HEK293T (cell line): ENCODE results near the gene TRIM44.

Experiments
- CTCF ChIA-PET: fragments of 350-600 bp; formaldehyde crosslinking; extraction: SDS; loops from one replicate; lab custom pipeline; 2021; ENCODE audit warnings: antibody characterized with exemption, inconsistent platforms; lab: Yijun Ruan, JAX
- POLR2A ChIA-PET: fragments of 350-600 bp; formaldehyde crosslinking; extraction: SDS; loops from one replicate; lab custom pipeline; 2020; ENCODE audit warnings: antibody characterized with exemption, inconsistent platforms; lab: Yijun Ruan, JAX
- DNase-seq: peaks from one replicate; pipeline ENCODE4 v3.0.0; 2012; ENCODE audit warnings: mixed read lengths; ENCODE audit errors: extremely low spot score
- ARNT ChIP-seq: fragments of 450-650 bp; IDR thresholded peaks from 2 replicates; pipeline ENCODE4 v1.6.1; 2017; ENCODE audit warnings: mild to moderate bottlenecking
- BHLHE40 ChIP-seq: fragments of 450-650 bp; IDR thresholded peaks from 2 replicates; pipeline ENCODE4 v1.6.1; 2016; ENCODE audit warnings: mild to moderate bottlenecking, moderate library complexity, borderline replicate concordance
- CTBP1 ChIP-seq: fragments of 450-650 bp; IDR thresholded peaks from 2 replicates; pipeline ENCODE4 v1.6.1; 2016; ENCODE audit warnings: borderline replicate concordance
- ELF4 ChIP-seq: fragments of 450-650 bp; IDR thresholded peaks from 2 replicates; pipeline ENCODE4 v1.6.1; 2017; ENCODE audit warnings: antibody characterized with exemption
- FOXA1 ChIP-seq: fragments of 450-650 bp; IDR thresholded peaks from 2 replicates; pipeline ENCODE4 v1.6.1; 2016; ENCODE audit warnings: mild to moderate bottlenecking
- FOXK2 ChIP-seq: fragments of 450-650 bp; IDR thresholded peaks from 2 replicates; pipeline ENCODE4 v1.6.1; 2016; ENCODE audit warnings: mild to moderate bottlenecking
- FOXM1 ChIP-seq: fragments of 450-650 bp; IDR thresholded peaks from 2 replicates; pipeline ENCODE4 v1.6.1; 2017; ENCODE audit warnings: mild to moderate bottlenecking, borderline replicate concordance
- HDGF ChIP-seq: fragments of 450-650 bp; IDR thresholded peaks from 2 replicates; pipeline ENCODE4 v1.6.1; 2017; ENCODE audit warnings: antibody characterized with exemption, borderline replicate concordance
- L3MBTL2 ChIP-seq: fragments of 450-650 bp; conservative IDR thresholded peaks from 2 replicates; pipeline ENCODE4 v1.6.1; 2016; ENCODE audit warnings: mild to moderate bottlenecking
- LEF1 ChIP-seq: fragments of 450-650 bp; IDR thresholded peaks from 2 replicates; pipeline ENCODE4 v1.6.1; 2017; ENCODE audit warnings: mild to moderate bottlenecking, borderline replicate concordance
- NFRKB ChIP-seq: fragments of 450-650 bp; IDR thresholded peaks from 2 replicates; pipeline ENCODE4 v1.6.1; 2016; ENCODE audit warnings: mild to moderate bottlenecking, moderate library complexity
- SP1 ChIP-seq: fragments of 450-650 bp; IDR thresholded peaks from 2 replicates; pipeline ENCODE4 v1.6.1; 2017
- SUZ12 ChIP-seq: fragments of 450-650 bp; IDR thresholded peaks from 2 replicates; pipeline ENCODE4 v1.6.1; 2016; ENCODE audit warnings: mild to moderate bottlenecking
- TARDBP ChIP-seq: fragments of 450-650 bp; IDR thresholded peaks from 2 replicates; pipeline ENCODE4 v1.6.1; 2016
- ZNF384 ChIP-seq: fragments of 450-650 bp; IDR thresholded peaks from 2 replicates; pipeline ENCODE4 v1.6.1; 2016
- TF ChIP-seq, protein P1 (sequence below): fragments of 450-650 bp; IDR thresholded peaks from 2 replicates; pipeline ENCODE4 v1.6.1; 2016

TRIM44 gene

GRCh38 chr11:35723913-35724312 is 61.3 kb downstream of the TRIM44 start:
- POLR2A ChIA-PET = no interaction called here
- no peak for TF ChIP-seq FOXA1
- TF ChIP-seq HDGF = no peak
- no peak for TF ChIP-seq ZNF384
- no peak for TF ChIP-seq ELF4
- no peak for TF ChIP-seq FOXM1
- TF ChIP-seq LEF1 = no peak
- no peak for TF ChIP-seq SUZ12
- TF ChIP-seq, protein P1, sequence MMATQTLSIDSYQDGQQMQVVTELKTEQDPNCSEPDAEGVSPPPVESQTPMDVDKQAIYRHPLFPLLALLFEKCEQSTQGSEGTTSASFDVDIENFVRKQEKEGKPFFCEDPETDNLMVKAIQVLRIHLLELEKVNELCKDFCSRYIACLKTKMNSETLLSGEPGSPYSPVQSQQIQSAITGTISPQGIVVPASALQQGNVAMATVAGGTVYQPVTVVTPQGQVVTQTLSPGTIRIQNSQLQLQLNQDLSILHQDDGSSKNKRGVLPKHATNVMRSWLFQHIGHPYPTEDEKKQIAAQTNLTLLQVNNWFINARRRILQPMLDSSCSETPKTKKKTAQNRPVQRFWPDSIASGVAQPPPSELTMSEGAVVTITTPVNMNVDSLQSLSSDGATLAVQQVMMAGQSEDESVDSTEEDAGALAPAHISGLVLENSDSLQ = no peak
- no peak for TF ChIP-seq CTBP1
- no peak for TF ChIP-seq BHLHE40
- no peak for TF ChIP-seq L3MBTL2
- no peak for TF ChIP-seq NFRKB
- TF ChIP-seq FOXK2 = no peak
- no peak for TF ChIP-seq TARDBP
- CTCF ChIA-PET = no interaction called here
- DNase-seq = no peak

GRCh38 chr11:35725885-35726284 is 63.3 kb downstream of the TRIM44 start:
- no peak for DNase-seq
- ChIA-PET POLR2A (no interaction called here), CTCF (no interaction called here)
- TF ChIP-seq SP1 = no peak
- TF ChIP-seq ZNF384 = no peak
- TF ChIP-seq NFRKB = no peak
- no peak for TF ChIP-seq BHLHE40
- TF ChIP-seq, protein P1 = no peak
- no peak for TF ChIP-seq FOXK2
- no peak for TF ChIP-seq SUZ12
- TF ChIP-seq ARNT = no peak
- no peak for TF ChIP-seq TARDBP
- TF ChIP-seq LEF1 = no peak

DNA sequence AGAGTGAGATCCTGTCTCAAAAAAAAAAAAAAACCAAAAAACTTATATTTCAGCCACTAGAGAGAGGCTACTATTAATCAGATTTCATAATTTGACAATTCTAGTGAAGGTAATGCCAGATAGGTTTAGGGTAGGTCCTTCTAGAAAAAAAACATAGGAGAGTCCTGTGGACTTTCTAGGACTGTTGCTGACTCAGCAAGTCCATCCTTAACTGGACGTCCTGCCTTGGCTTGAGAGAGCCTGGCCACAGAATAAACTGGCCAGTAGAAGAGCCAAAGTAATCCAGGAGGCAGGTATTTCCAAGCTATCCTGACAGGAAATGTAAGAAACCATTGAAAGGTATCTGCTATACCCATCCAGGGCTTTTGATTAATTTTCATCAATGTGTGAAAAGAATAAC is 64.6 kb downstream of the TRIM44 start:
- ChIA-PET POLR2A (no interaction called here), CTCF (no interaction called here)
- TF ChIP-seq BHLHE40 (no peak), SUZ12 (no peak), LEF1 (no peak), ARNT (no peak), NFRKB (no peak), SP1 (no peak), L3MBTL2 (no peak), FOXK2 (no peak), FOXA1 (no peak)
- DNase-seq = no peak

- TF ChIP-seq LEF1 = no peak
- no peak for TF ChIP-seq FOXK2
- no peak for TF ChIP-seq FOXM1
- POLR2A ChIA-PET = no interaction called here
- CTCF ChIA-PET = no interaction called here
- DNase-seq = no peak
Measured at GRCh38 chr11:35730254-35730653, 67.7 kb downstream of the TRIM44 start.

- TF ChIP-seq L3MBTL2 (no peak), ARNT (no peak), FOXM1 (no peak), LEF1 (no peak), HDGF (no peak), BHLHE40 (no peak), FOXK2 (no peak), SP1 (no peak), SUZ12 (no peak), CTBP1 (no peak), NFRKB (no peak)
- TF ChIP-seq, protein P1 = no peak
- no peak for DNase-seq
- ChIA-PET CTCF (no interaction called here), POLR2A (no interaction called here)
Measured at GRCh38 chr11:35734669-35735410, 72.3 kb downstream of the TRIM44 start.

DNA sequence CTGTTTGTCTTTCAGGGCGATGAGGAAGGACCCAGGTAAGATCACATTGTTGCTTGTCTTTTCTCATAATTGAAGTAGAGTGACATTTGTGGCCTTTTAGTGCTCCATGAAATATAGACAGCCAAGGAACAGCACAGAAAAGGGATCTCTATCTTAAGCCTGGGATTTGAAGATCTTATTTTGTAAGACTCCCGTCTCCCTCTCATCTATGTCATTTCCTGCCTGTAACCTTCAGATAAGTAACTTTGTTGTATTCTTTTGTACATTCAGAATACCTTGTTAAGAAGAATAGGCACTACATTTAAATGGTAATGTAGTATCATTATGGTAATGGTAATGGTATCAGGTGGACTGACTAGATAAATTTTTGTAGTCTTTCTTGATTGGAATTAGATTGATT is 72.8 kb downstream of the TRIM44 start:
- CTCF ChIA-PET = no interaction called here
- no peak for TF ChIP-seq FOXA1
- TF ChIP-seq CTBP1 = no peak
- TF ChIP-seq ZNF384 = no peak
- TF ChIP-seq NFRKB = no peak
- TF ChIP-seq HDGF = no peak
- no peak for TF ChIP-seq ARNT
- TF ChIP-seq FOXM1 = no peak
- no peak for TF ChIP-seq L3MBTL2
- POLR2A ChIA-PET = no interaction called here
- DNase-seq = no peak

DNA sequence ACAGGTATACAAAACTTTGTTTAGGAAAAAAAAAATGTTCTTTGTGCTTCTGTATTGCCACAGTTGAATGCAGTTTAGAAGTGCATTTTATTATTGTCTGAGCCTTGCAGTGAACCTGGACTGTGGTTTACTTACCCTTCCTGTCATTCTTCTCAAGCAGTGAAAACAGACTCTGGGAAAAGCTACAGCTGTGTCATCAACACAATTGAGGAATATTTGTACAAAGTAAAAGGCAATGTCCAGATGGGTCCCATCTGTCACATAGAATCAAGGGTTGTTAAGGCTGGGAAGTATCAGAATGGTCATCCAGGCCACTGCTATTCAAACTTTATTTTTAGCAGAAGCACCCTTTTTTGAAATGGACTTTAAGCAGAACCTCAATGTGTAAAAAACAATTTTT is 73.3 kb downstream of the TRIM44 start:
- CTCF ChIA-PET = no interaction called here
- TF ChIP-seq TARDBP = no peak
- TF ChIP-seq, protein P1 = no peak
- no peak for TF ChIP-seq BHLHE40
- no peak for TF ChIP-seq ARNT
- no peak for TF ChIP-seq LEF1
- TF ChIP-seq SUZ12 = no peak
- no peak for TF ChIP-seq FOXK2
- no peak for TF ChIP-seq ZNF384
- TF ChIP-seq FOXA1 = no peak
- TF ChIP-seq FOXM1 = no peak
- no peak for TF ChIP-seq HDGF
- TF ChIP-seq ELF4 = no peak
- TF ChIP-seq L3MBTL2 = no peak
- TF ChIP-seq NFRKB = no peak
- no peak for TF ChIP-seq SP1
- no peak for TF ChIP-seq CTBP1
- DNase-seq = no peak
- POLR2A ChIA-PET = no interaction called here
